A673 (cell line): ENCODE data around the gene BDKRB1. TPM values are rescaled to one million over a fixed set of nuclear protein-coding genes. Genes with fewer than 3 reads are reported as not detected.
"Not testable (repeated sequence)": the region's sequence is repeated elsewhere in the genome, so short reads cannot be mapped to it uniquely, and the experiment has no call there.

Experiments
- BruUV-seq: library from RNA; stranded (reverse); fragments of 400-500 nt; replicated peaks from 2 replicates; lab custom pipeline; 2021; lab: Mats Ljungman, UMichigan
- CTCF ChIA-PET: fragments of 300-600 bp; sonication (Branson Sonifier 250); formaldehyde crosslinking; loops from one replicate; lab custom pipeline; 2022; ENCODE audit warnings: antibody characterized with exemption; lab: Charles Lee
- POLR2A ChIA-PET: fragments of 300-600 bp; sonication (Branson Sonifier 250); formaldehyde crosslinking; loops from one replicate; lab custom pipeline; 2022; ENCODE audit warnings: antibody characterized with exemption; ENCODE audit not compliant: low non-redundant PET; lab: Charles Lee
- DNase-seq: peaks from one replicate; pipeline ENCODE4 v3.0.0-alpha.2; 2015; ENCODE audit warnings: low spot score
- H3K27ac ChIP-seq: fragments of 200-600 bp; sonication (generic); 2 replicates; pipeline ENCODE4 v1.5.1; 2016; ENCODE audit warnings: mixed run types, low read depth, mild to moderate bottlenecking, mixed read lengths, antibody characterized with exemption, low read length; ENCODE audit not compliant: poor library complexity, severe bottlenecking
- H3K27me3 ChIP-seq: fragments of 200-600 bp; sonication (generic); replicated peaks from 2 replicates; pipeline ENCODE4 v1.6.1; 2017; ENCODE audit warnings: mixed run types, low read depth, mild to moderate bottlenecking, mixed read lengths, antibody characterized with exemption, low read length; ENCODE audit not compliant: insufficient read depth, poor library complexity
- H3K36me3 ChIP-seq: fragments of 200-600 bp; sonication (generic); 2 replicates; pipeline ENCODE4 v1.6.1; 2016; ENCODE audit warnings: mixed run types, mild to moderate bottlenecking, mixed read lengths, antibody characterized with exemption, low read length; ENCODE audit not compliant: insufficient read depth, poor library complexity, severe bottlenecking
- H3K4me1 ChIP-seq: fragments of 200-600 bp; sonication (generic); 2 replicates; pipeline ENCODE4 v1.6.1; 2017; ENCODE audit warnings: mixed run types, mild to moderate bottlenecking, mixed read lengths, antibody characterized with exemption, low read length; ENCODE audit not compliant: insufficient read depth, poor library complexity, severe bottlenecking
- H3K4me3 ChIP-seq: fragments of 200-600 bp; sonication (generic); 2 replicates; pipeline ENCODE4 v1.5.1; 2016; ENCODE audit warnings: low read depth, mixed run types, mild to moderate bottlenecking, mixed read lengths, low read length; ENCODE audit not compliant: poor library complexity, severe bottlenecking
- H3K9me3 ChIP-seq: fragments of 200-600 bp; sonication (generic); 2 replicates; pipeline ENCODE4 v1.6.1; 2016; ENCODE audit warnings: mixed run types, low read depth, mild to moderate bottlenecking, mixed read lengths, antibody characterized with exemption, low read length; ENCODE audit not compliant: poor library complexity, severe bottlenecking
- CTCF ChIP-seq: fragments of 300-800, 200-600 bp; sonication (generic); conservative IDR thresholded peaks from 2 replicates; pipeline ENCODE4 v1.5.1; 2017; ENCODE audit warnings: low read depth, mild to moderate bottlenecking, antibody characterized with exemption, low read length, moderate library complexity, mixed read lengths
- EZH2 ChIP-seq: fragments of 200-600 bp; sonication (generic); IDR thresholded peaks from 2 replicates; pipeline ENCODE4 v1.6.1; 2017; ENCODE audit warnings: borderline replicate concordance, low read depth, mild to moderate bottlenecking, mixed read lengths, antibody characterized with exemption, low read length; ENCODE audit not compliant: poor library complexity, severe bottlenecking
- intact Hi-C: fragments of 100-400 bp; cut with micrococcal nuclease; formaldehyde crosslinking; loops from one replicate; pipeline ENCODE4 v1.10.0; 2022; ENCODE audit not compliant: unreplicated experiment
- total RNA-seq: library from RNA; stranded (reverse); gene quantifications from 2 replicates; pipeline ENCODE4 v1.2.3, GENCODE V29; 2021

The BDKRB1 gene
- total RNA-seq, 1 experiment from 2014 or later: not detected

- ChIA-PET CTCF (no interaction called here), POLR2A (no interaction called here)
- Histone ChIP-seq H3K4me3 (no peak overlapping the region), H3K36me3 (no peaks in the 10 kb centered on the region), H3K9me3 (no peaks in the 10 kb centered on the region), H3K4me1 (no peaks in the 10 kb centered on the region), H3K27me3 (no peaks in the 10 kb centered on the region), H3K27ac (no peak overlapping the region)
- no TSS peak for BruUV-seq
- intact Hi-C loops: no loop called here
- TF ChIP-seq EZH2 (no peak), CTCF (no peak)
- no peak for DNase-seq
These were observed 13.9 kb upstream of the BDKRB1 start for GRCh38 chr14:96242126-96242525.

- no peak for DNase-seq
These were observed 12.2 kb upstream of the BDKRB1 start for GRCh38 chr14:96243785-96244184.

GRCh38 chr14:96245074-96245473 lies 10.9 kb upstream of the BDKRB1 start:
- H3K27ac ChIP-seq, CTCF ChIA-PET, POLR2A ChIA-PET, intact Hi-C loops, H3K36me3 ChIP-seq, DNase-seq, H3K4me3 ChIP-seq, H3K9me3 ChIP-seq, H3K27me3 ChIP-seq, BruUV-seq, H3K4me1 ChIP-seq: not testable (repeated sequence)

More at GRCh38 chr14:96243785-96244184, 12.2 kb upstream of the BDKRB1 start:
- intact Hi-C loops: no loop called here
- Histone ChIP-seq H3K27ac (no peak overlapping the region), H3K4me1 (no peaks in the 10 kb centered on the region), H3K36me3 (no peaks in the 10 kb centered on the region), H3K9me3 (no peaks in the 10 kb centered on the region), H3K27me3 (no peaks in the 10 kb centered on the region), H3K4me3 (no peak overlapping the region)
- CTCF ChIA-PET: no interaction called here
- no TSS peak for BruUV-seq
- POLR2A ChIA-PET: no interaction called here
- TF ChIP-seq CTCF (no peak), EZH2 (no peak)

GRCh38 chr14:96245710-96246538 lies 10.1 kb upstream of the BDKRB1 start:
- Histone ChIP-seq H3K36me3 (no peaks in the 10 kb centered on the region), H3K27me3 (no peaks in the 10 kb centered on the region), H3K4me3 (no peak overlapping the region), H3K9me3 (no peaks in the 10 kb centered on the region), H3K27ac (no peak overlapping the region), H3K4me1 (no peaks in the 10 kb centered on the region)
- intact Hi-C loops: no loop called here
- ChIA-PET CTCF (no interaction called here), POLR2A (no interaction called here)
- no peak for DNase-seq
- BruUV-seq: no TSS peak
- no peak for TF ChIP-seq CTCF
- no peak for TF ChIP-seq EZH2
